Naive thymus-derived CD4-positive, alpha-beta T cell (primary cell): ENCODE results near the gene TBC1D22B. TPM values are rescaled to one million over a fixed set of nuclear protein-coding genes. Genes with fewer than 3 reads are reported as not detected.

Source experiments
- ATAC-seq: fragments of 150-1000 bp; cut with Tn5 transposase; 2 replicates; pipeline ENCODE4 v1.10.0; 2021; ENCODE audit warnings: mild to moderate bottlenecking, moderate library complexity
- CTCF ChIA-PET: fragments of 350-600 bp; sonication (Branson Sonifier 250); formaldehyde crosslinking; loops from one replicate; lab custom pipeline; 2021; ENCODE audit warnings: antibody characterized with exemption; lab: Charles Lee
- POLR2A ChIA-PET: fragments of 350-600 bp; sonication (Branson Sonifier 250); formaldehyde crosslinking; loops from one replicate; lab custom pipeline; 2021; ENCODE audit warnings: antibody characterized with exemption, inconsistent platforms; lab: Charles Lee
- DNase-seq, 9 donors: peaks; one replicate each; pipeline versions ENCODE4 v3.0.0 to v3.0.0-alpha.2; 2020 to 2022; ENCODE audit warnings: mixed read lengths in 1 of 9
- H3K27ac ChIP-seq: one replicate; pipeline ENCODE4 v1.7.0; 2013; ENCODE audit warnings: mild to moderate bottlenecking, low read depth, low read length, moderate library complexity
- H3K27me3 ChIP-seq, 2 donors: one replicate each; pipeline ENCODE4 v1.7.0; 2013; ENCODE audit warnings: low read length in 2 of 2, mild to moderate bottlenecking in 2 of 2, moderate library complexity in 2 of 2; ENCODE audit not compliant: control insufficient read depth in 2 of 2, insufficient read depth in 2 of 2
- H3K36me3 ChIP-seq, 3 experiments: 1 replicate in 2 of 3; 2 replicates in 1 of 3; pipeline ENCODE4 v1.7.0; 2013; ENCODE audit warnings: low read length in 3 of 3, mild to moderate bottlenecking in 3 of 3, moderate library complexity in 1 of 3; ENCODE audit not compliant: insufficient read depth in 3 of 3, control insufficient read depth in 2 of 3
- H3K4me1 ChIP-seq, 2 donors: one replicate each; pipeline ENCODE4 v1.7.0; 2013; ENCODE audit warnings: low read length in 2 of 2, mild to moderate bottlenecking in 2 of 2, moderate library complexity in 1 of 2; ENCODE audit not compliant: control insufficient read depth in 2 of 2, insufficient read depth in 2 of 2
- H3K4me3 ChIP-seq: 2 replicates; pipeline ENCODE4 v1.7.0; 2013; ENCODE audit warnings: mild to moderate bottlenecking, low read length
- H3K9me3 ChIP-seq, 3 experiments: 1 replicate in 2 of 3; 2 replicates in 1 of 3; pipeline ENCODE4 v1.7.0; 2013; ENCODE audit warnings: low read length in 3 of 3; ENCODE audit not compliant: control insufficient read depth in 2 of 3
- H3K27ac Mint-ChIP-seq, 9 donors: one replicate each; pipeline ENCODE4 v1.8.0; 2020 to 2022; ENCODE audit warnings: mixed read lengths in 9 of 9, mild to moderate bottlenecking in 8 of 9, moderate library complexity in 5 of 9, inconsistent platforms in 2 of 9
- H3K27me3 Mint-ChIP-seq, 5 donors: one replicate each; pipeline ENCODE4 v1.8.0; 2021 to 2022; ENCODE audit warnings: mixed read lengths in 5 of 5, mild to moderate bottlenecking in 1 of 5
- H3K36me3 Mint-ChIP-seq, 5 donors: one replicate each; pipeline ENCODE4 v1.8.0; 2020 to 2022; ENCODE audit warnings: mixed read lengths in 5 of 5, mild to moderate bottlenecking in 3 of 5, inconsistent platforms in 1 of 5
- H3K4me1 Mint-ChIP-seq, 7 donors: one replicate each; pipeline ENCODE4 v1.8.0; 2020 to 2022; ENCODE audit warnings: mixed read lengths in 7 of 7, mild to moderate bottlenecking in 3 of 7, inconsistent platforms in 1 of 7
- H3K4me3 Mint-ChIP-seq, 10 donors: one replicate each; pipeline ENCODE4 v1.8.0; 2020 to 2022; ENCODE audit warnings: mild to moderate bottlenecking in 10 of 10, mixed read lengths in 10 of 10, moderate library complexity in 6 of 10, inconsistent platforms in 2 of 10
- H3K9me3 Mint-ChIP-seq, 11 donors: one replicate each; pipeline ENCODE4 v1.8.0; 2020 to 2022; ENCODE audit warnings: mixed read lengths in 11 of 11, mild to moderate bottlenecking in 4 of 11, inconsistent platforms in 1 of 11, moderate library complexity in 1 of 11
- intact Hi-C, 2 donors: fragments of 100-400 bp; cut with micrococcal nuclease; formaldehyde crosslinking; loops; one replicate each; pipeline ENCODE4 v1.15.1; 2023
- polyA plus RNA-seq, 2 donors: library from polyadenylated mRNA; unstranded; fragments of 300-500 nt; fragmentation: Illumina TruSeq; gene quantifications; one replicate each; pipeline ENCODE4 v1.2.3, GENCODE V29; 2021
- total RNA-seq, 6 experiments: library from RNA in 5 of 6; stranded (reverse) in 5 of 6; gene quantifications; 1 replicate in 5 of 6; 2 replicates in 1 of 6; pipeline ENCODE4 v1.2.3 and lab custom pipeline; 2021 to 2026

The TBC1D22B gene
- total RNA-seq, result 10 to 100 TPM in 2 of 5 experiments, 1 to 10 TPM in 3; 8.3 to 23.5 (median 9.5) TPM
- 10 to 100 TPM in 1 of 2 donors, 1 to 10 TPM in 1; 7.7 to 10.7 TPM for polyA plus RNA-seq
- 24.0 reads per million, percentile 54 among the genes with 10 or more reads in this experiment for total RNA-seq (lab: John Stamatoyannopoulos, UW)

- peak within 1 kb of the TSS; percentile 71 to 95 (median 88) for H3K27ac Mint-ChIP-seq
- no peaks in the 10 kb centered on the region for H3K9me3 ChIP-seq
- DNase-seq (peak; percentile 85 to 94 (median 93)), ATAC-seq (peak; percentile 100)
- peaks cover 0 to 4% (median 0%) of the 10 kb centered on the region in 3 experiments for H3K36me3 ChIP-seq
- no peaks in the 10 kb centered on the region for H3K27me3 ChIP-seq
- peaks cover 0 to 2% (median 0%) of the 10 kb centered on the region in 11 donors for H3K9me3 Mint-ChIP-seq
- H3K4me3 Mint-ChIP-seq, result peak within 1 kb of the TSS; percentile 80 to 99 (median 90)
- peaks cover 18 to 21% of the 10 kb centered on the region in 2 donors for H3K4me1 ChIP-seq
- H3K27ac ChIP-seq, result peak within 1 kb of the TSS; percentile 87
- H3K27me3 Mint-ChIP-seq, result no peaks in the 10 kb centered on the region
- ChIA-PET POLR2A (interaction anchor here (0.5 to 1.9 kb wide), 6 partner anchors 10 to 632 kb away, joined by 3 to 8 read pairs (median 4); partner anchors contain the start of gene MTCH1), CTCF (no interaction called here)
- H3K4me1 Mint-ChIP-seq, result peaks cover 30 to 58% (median 45%) of the 10 kb centered on the region in 7 donors
- intact Hi-C loops, result loop anchor here (1.0 to 5.0 kb wide), 8 partner anchors 15 to 373 kb away; partner anchors contain the start of genes C6orf89 (in 1 of the 2), CMTR1 (in 1 of the 2), MTCH1 (in 1 of the 2) and RNF8 (in 1 of the 2)
- peaks cover 0 to 11% (median 0%) of the 10 kb centered on the region in 5 donors for H3K36me3 Mint-ChIP-seq
- peak within 1 kb of the TSS; percentile 92 for H3K4me3 ChIP-seq
Observed at GRCh38 chr6:37257634-37258404, at the start of gene TBC1D22B, which contains the start of gene TMEM217. Gene TBC1D22B, plus strand, starts transcription at chr6:37257772. Its CDS starts 146 bp downstream, at chr6:37257918. Gene TMEM217, minus strand, starts transcription at chr6:37258144. Its CDS starts 39,114 bp downstream, at chr6:37219030.

GRCh38 chr6:37207903-37208456, 49.6 kb upstream of the TBC1D22B start:
- Histone ChIP-seq H3K4me1 (peaks cover 36 to 39% of the 10 kb centered on the region in 2 donors), H3K27ac (peak overlapping the region; percentile 23), H3K36me3 (no peaks in the 10 kb centered on the region), H3K9me3 (no peaks in the 10 kb centered on the region), H3K27me3 (no peaks in the 10 kb centered on the region), H3K4me3 (no peak overlapping the region)
- intact Hi-C loops, result loop anchor here (1.0 to 2.0 kb wide), 7 partner anchors 17 to 442 kb away; no protein-coding TSS in a partner anchor
- POLR2A ChIA-PET, result interaction anchor here (1.0 to 4.8 kb wide), 7 partner anchors 19 to 190 kb away, joined by 4 to 74 read pairs (median 22); partner anchors contain the start of gene PIM1
- Mint-ChIP-seq H3K36me3 (peaks cover 0 to 7% (median 0%) of the 10 kb centered on the region in 5 donors), H3K4me1 (peaks cover 36 to 69% (median 64%) of the 10 kb centered on the region in 7 donors), H3K27me3 (no peaks in the 10 kb centered on the region), H3K4me3 (peak overlapping the region; percentile 4 to 77 (median 68)), H3K9me3 (no peaks in the 10 kb centered on the region), H3K27ac (peak overlapping the region; percentile 72 to 98 (median 91))
- DNase-seq (peak; percentile 67 to 85 (median 82)), ATAC-seq (peak; percentile 87)
- CTCF ChIA-PET, result interaction anchor here (0.6 to 21.5 kb wide), 17 partner anchors 8 to 449 kb away, joined by 3 to 639 read pairs (median 6); partner anchors contain the start of gene PIM1

- H3K4me1 ChIP-seq, result peaks cover 30 to 31% of the 10 kb centered on the region in 2 donors
- ChIA-PET POLR2A (interaction anchor here (1.2 to 4.8 kb wide), 11 partner anchors 8 to 223 kb away, joined by 3 to 74 read pairs (median 8); partner anchors contain the start of genes MTCH1 and PIM1), CTCF (interaction anchor here (0.9 to 21.5 kb wide), 20 partner anchors 9 to 592 kb away, joined by 3 to 639 read pairs (median 8); partner anchors contain the start of genes C6orf89, MTCH1 and PIM1)
- no peaks in the 10 kb centered on the region for H3K36me3 ChIP-seq
- Mint-ChIP-seq H3K4me1 (peaks cover 30 to 63% (median 56%) of the 10 kb centered on the region in 7 donors), H3K9me3 (no peaks in the 10 kb centered on the region), H3K27ac (peak overlapping the region; percentile 88 to 96 (median 93)), H3K27me3 (no peaks in the 10 kb centered on the region), H3K4me3 (peak overlapping the region in 4 of 10 donors; percentile 12 to 68 (median 56)), H3K36me3 (peaks cover 0 to 7% (median 0%) of the 10 kb centered on the region in 5 donors)
- no peak overlapping the region for H3K4me3 ChIP-seq
- H3K27me3 ChIP-seq, result no peaks in the 10 kb centered on the region
- no peak for DNase-seq
- no peaks in the 10 kb centered on the region for H3K9me3 ChIP-seq
- H3K27ac ChIP-seq, result peak overlapping the region; percentile 56
- ATAC-seq, result no peak
- intact Hi-C loops, result loop anchor here (1.0 to 2.0 kb wide), 7 partner anchors 18 to 442 kb away; no protein-coding TSS in a partner anchor
Observed at GRCh38 chr6:37208793-37209192, 48.8 kb upstream of the TBC1D22B start.

GRCh38 chr6:37209461-37210205, 47.9 kb upstream of the TBC1D22B start:
- Histone ChIP-seq H3K4me3 (peak overlapping the region; percentile 7), H3K4me1 (peaks cover 30% of the 10 kb centered on the region in 2 donors), H3K27ac (peak overlapping the region; percentile 56), H3K9me3 (no peaks in the 10 kb centered on the region), H3K27me3 (no peaks in the 10 kb centered on the region), H3K36me3 (no peaks in the 10 kb centered on the region)
- CTCF ChIA-PET, result interaction anchor here (0.6 to 21.5 kb wide), 30 partner anchors 8 to 1613 kb away, joined by 3 to 639 read pairs (median 6); partner anchors contain the start of genes C6orf89, MTCH1 and PIM1
- DNase-seq (peak in 8 of 9 donors; percentile 38 to 72 (median 60)), ATAC-seq (peak; percentile 77)
- Mint-ChIP-seq H3K4me3 (peak overlapping the region; percentile 29 to 82 (median 66)), H3K36me3 (peaks cover 0 to 9% (median 0%) of the 10 kb centered on the region in 5 donors), H3K4me1 (peaks cover 29 to 56% (median 49%) of the 10 kb centered on the region in 7 donors), H3K9me3 (no peaks in the 10 kb centered on the region), H3K27me3 (no peaks in the 10 kb centered on the region), H3K27ac (peak overlapping the region; percentile 88 to 96 (median 93))
- POLR2A ChIA-PET, result interaction anchor here (1.0 to 4.8 kb wide), 15 partner anchors 9 to 335 kb away, joined by 3 to 74 read pairs (median 7); partner anchors contain the start of genes C6orf89, MTCH1, PIM1 and PPIL1
- intact Hi-C loops, result loop anchor here (1.0 to 2.0 kb wide), 9 partner anchors 19 to 443 kb away; partner anchors contain the start of gene C6orf89 (in 2 of the 2)

- Histone ChIP-seq H3K9me3 (no peaks in the 10 kb centered on the region), H3K27me3 (no peaks in the 10 kb centered on the region), H3K36me3 (no peaks in the 10 kb centered on the region), H3K4me3 (no peak overlapping the region), H3K27ac (peak overlapping the region; percentile 56), H3K4me1 (peaks cover 30% of the 10 kb centered on the region in 2 donors)
- H3K9me3 Mint-ChIP-seq, result no peaks in the 10 kb centered on the region
- peak overlapping the region; percentile 88 to 96 (median 93) for H3K27ac Mint-ChIP-seq
- H3K36me3 Mint-ChIP-seq, result peaks cover 0 to 9% (median 0%) of the 10 kb centered on the region in 5 donors
- DNase-seq (peak; percentile 41 to 83 (median 77)), ATAC-seq (peak; percentile 75)
- H3K4me1 Mint-ChIP-seq, result peaks cover 28 to 51% (median 44%) of the 10 kb centered on the region in 7 donors
- H3K4me3 Mint-ChIP-seq, result peak overlapping the region in 7 of 10 donors; percentile 5 to 82 (median 56)
- H3K27me3 Mint-ChIP-seq, result no peaks in the 10 kb centered on the region
- ChIA-PET CTCF (interaction anchor here (0.6 to 21.5 kb wide), 23 partner anchors 9 to 1614 kb away, joined by 3 to 639 read pairs (median 6); partner anchors contain the start of genes C6orf89 and PIM1), POLR2A (interaction anchor here (0.7 to 4.8 kb wide), 13 partner anchors 10 to 440 kb away, joined by 3 to 74 read pairs (median 7); partner anchors contain the start of genes C6orf89, MTCH1, PIM1 and PPIL1)
- intact Hi-C loops, result loop anchor here (1.0 to 2.0 kb wide), 6 partner anchors 38 to 444 kb away; partner anchors contain the start of gene C6orf89 (in 2 of the 2)
Observed at GRCh38 chr6:37210313-37210968, 47.1 kb upstream of the TBC1D22B start.
